ENCODE measurements around the gene GABPB2.

GABPB2 gene

DNA sequence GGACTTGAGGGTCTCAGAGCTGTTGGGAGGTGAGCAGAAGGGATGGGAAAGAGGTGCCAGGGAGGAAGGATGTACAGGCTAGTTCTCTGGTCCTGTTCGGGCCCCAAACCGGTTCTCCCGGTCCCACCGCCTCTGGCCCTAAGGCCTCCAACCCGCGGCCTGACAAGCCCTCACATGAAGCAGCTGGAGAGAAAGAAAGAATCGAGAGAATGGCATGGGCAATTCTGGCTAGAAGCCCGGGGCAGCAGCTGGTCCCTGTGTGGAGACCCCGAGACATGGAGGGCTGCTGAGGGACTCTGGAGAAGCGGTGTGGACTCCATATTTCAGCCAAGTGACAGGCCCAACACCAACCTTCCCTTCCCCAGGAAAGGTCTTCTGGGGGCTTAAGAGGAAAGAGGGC is 11.9 kb upstream of the GABPB2 start:
- 3% methylated on average over 10 of the region's 10 CpGs for WGBS (ENCODE audit: insufficient coverage)
- H3K36me3 ChIP-seq (ENCODE audit: control insufficient read depth in 4 of 4, insufficient read depth in 4 of 4, low read length in 3 of 4): peaks cover 7 to 32% (median 17%) of the 10 kb centered on the region in 4 experiments
- ChIA-PET POLR2A (interaction anchor here (0.6 to 3.6 kb wide), 6 partner anchors 9 to 98 kb away, joined by 3 to 19 read pairs (median 4); partner anchors contain the start of genes BNIPL, C1orf56, GABPB2 and MINDY1), CTCF (interaction anchor here (1.0 to 7.6 kb wide), 7 partner anchors 9 to 41 kb away, joined by 4 to 59 read pairs (median 7); partner anchors contain the start of genes C1orf56 and GABPB2)
- peak overlapping the region; percentile 66 to 98 (median 95) for H3K4me3 ChIP-seq (ENCODE audit: control insufficient read depth in 1 of 7, extremely low read depth in 1 of 7, insufficient read depth in 4 of 7, low read depth in 2 of 7, low read length in 6 of 7)
- no peak for DNase-seq
- peaks cover 18 to 60% (median 53%) of the 10 kb centered on the region in 4 experiments for H3K4me1 ChIP-seq (ENCODE audit: control extremely low read depth in 1 of 4, control insufficient read depth in 4 of 4, insufficient read depth in 4 of 4, low read length in 3 of 4)
- H3K9me3 ChIP-seq (ENCODE audit: control extremely low read depth in 1 of 5, control insufficient read depth in 4 of 5, insufficient read depth in 2 of 5, low read depth in 1 of 5, low read length in 4 of 5): no peaks in the 10 kb centered on the region
- peak overlapping the region; percentile 79 to 93 for H3K27ac ChIP-seq (ENCODE audit: insufficient read depth in 1 of 2, low read depth in 1 of 2, low read length in 2 of 2, poor library complexity in 1 of 2, severe bottlenecking in 2 of 2)
- H3K27me3 ChIP-seq (replicated peaks in 2 of 5; ENCODE audit: control insufficient read depth in 4 of 5, insufficient read depth in 5 of 5, low read length in 4 of 5): no peaks in the 10 kb centered on the region

DNA sequence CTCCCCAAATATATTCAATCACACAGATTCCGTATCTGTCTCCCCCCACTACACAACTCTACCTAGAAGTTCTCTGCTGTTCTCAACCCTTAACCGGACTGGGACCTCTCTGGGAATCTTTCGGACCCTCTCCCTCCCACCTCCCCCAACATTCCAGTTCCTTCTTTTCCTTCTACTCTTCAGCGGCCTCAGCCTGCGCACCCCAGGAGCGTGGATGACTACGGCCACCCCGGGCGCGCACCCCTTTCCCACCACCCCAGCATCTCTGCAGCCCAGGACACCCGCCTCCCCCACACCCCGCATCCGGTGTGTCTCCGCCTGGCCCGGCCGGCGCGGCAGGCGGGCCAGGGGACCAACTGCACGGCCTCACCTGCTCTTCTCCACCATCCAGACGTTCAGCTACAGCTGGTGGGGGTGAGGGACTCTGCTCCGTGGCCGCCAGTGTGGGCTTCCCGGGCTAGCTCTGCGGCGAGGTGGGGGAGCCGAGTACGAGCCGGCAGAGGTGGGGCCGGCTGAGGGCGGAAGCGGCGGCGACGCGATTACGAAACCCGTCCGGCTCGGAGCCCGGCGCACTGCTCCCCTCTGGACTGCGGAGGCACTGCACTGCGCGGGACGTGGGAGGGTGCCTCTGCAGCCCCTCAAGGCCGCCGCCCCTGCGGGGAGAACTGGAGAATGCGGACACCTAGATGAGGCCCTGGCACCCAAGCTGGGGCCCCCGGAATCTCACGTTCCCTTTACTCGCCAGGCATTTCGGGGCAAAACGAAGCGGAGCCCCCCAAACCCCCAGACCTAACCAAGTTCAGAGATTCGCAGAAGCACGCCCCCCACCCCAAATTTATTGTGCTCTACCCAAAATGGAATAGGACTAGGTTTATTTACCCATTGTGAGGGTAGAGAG is 11.2 kb upstream of the GABPB2 start, which contains the start of gene CDC42SE1:
Gene CDC42SE1, minus strand, starts transcription at position 514 of the 898 bp plus-strand sequence. CDS start 3,892 bp downstream, outside the sequence.
- peak within 1 kb of the TSS; percentile 66 to 98 (median 95) for H3K4me3 ChIP-seq (ENCODE audit: control insufficient read depth in 1 of 7, extremely low read depth in 1 of 7, insufficient read depth in 4 of 7, low read depth in 2 of 7, low read length in 6 of 7)
- ChIA-PET POLR2A (interaction anchor here (0.7 to 3.6 kb wide), 6 partner anchors 8 to 52 kb away, joined by 3 to 19 read pairs (median 4); partner anchors contain the start of genes BNIPL, C1orf56, GABPB2 and MINDY1), CTCF (interaction anchor here (0.8 to 7.6 kb wide), 10 partner anchors 8 to 101 kb away, joined by 3 to 59 read pairs (median 7); partner anchors contain the start of genes C1orf56, GABPB2 and MINDY1)
- peak within 1 kb of the TSS; percentile 79 to 93 for H3K27ac ChIP-seq (ENCODE audit: insufficient read depth in 1 of 2, low read depth in 1 of 2, low read length in 2 of 2, poor library complexity in 1 of 2, severe bottlenecking in 2 of 2)
- no peaks in the 10 kb centered on the region for H3K9me3 ChIP-seq (ENCODE audit: control extremely low read depth in 1 of 5, control insufficient read depth in 4 of 5, insufficient read depth in 2 of 5, low read depth in 1 of 5, low read length in 4 of 5)
- DNase-seq: peak; percentile 92 to 96 (median 94)
- no peaks in the 10 kb centered on the region for H3K27me3 ChIP-seq (replicated peaks in 2 of 5; ENCODE audit: control insufficient read depth in 4 of 5, insufficient read depth in 5 of 5, low read length in 4 of 5)
- peaks cover 18 to 60% (median 53%) of the 10 kb centered on the region in 4 experiments for H3K4me1 ChIP-seq (ENCODE audit: control extremely low read depth in 1 of 4, control insufficient read depth in 4 of 4, insufficient read depth in 4 of 4, low read length in 3 of 4)
- under 1% methylated on average over 44 of the region's 58 CpGs for WGBS (ENCODE audit: insufficient coverage)
- H3K36me3 ChIP-seq (ENCODE audit: control insufficient read depth in 4 of 4, insufficient read depth in 4 of 4, low read length in 3 of 4): peaks cover 3 to 27% (median 11%) of the 10 kb centered on the region in 4 experiments

DNA sequence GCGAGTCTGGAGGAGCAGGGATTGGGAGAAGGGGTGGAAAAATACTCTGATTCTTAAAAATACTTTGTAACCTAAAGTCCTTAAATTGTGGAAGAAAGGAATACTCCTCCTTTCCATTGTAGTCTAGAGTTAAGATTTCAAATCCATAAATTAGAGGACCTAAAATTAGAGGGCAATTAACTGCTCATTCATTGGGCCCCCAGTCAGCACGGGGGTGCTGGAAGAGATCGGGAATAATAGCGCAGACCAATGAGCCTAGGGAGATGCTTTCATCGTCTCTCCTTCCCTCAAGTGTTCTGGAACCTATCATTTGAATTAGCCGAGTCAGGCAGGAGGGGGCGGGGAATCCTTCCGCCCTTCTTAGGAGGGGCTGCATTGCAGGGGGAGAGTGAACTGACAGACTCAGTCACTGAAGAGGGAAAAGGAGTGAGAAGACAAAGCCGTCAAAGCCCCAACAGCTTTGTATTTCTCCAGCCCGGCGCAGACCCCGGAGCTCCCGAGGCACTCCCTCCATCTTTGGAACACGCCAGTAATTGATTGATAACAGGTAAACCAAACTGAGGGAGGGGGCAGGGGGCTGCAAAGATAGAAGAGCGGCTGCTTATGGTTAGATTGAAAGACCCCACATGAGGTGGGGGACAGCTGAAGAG is 10.4 kb upstream of the GABPB2 start, which contains the start of gene MLLT11:
Gene MLLT11, plus strand, starts transcription at position 391 of the 650 bp plus-strand sequence. CDS start 6,828 bp downstream, outside the sequence.
- H3K4me1 ChIP-seq (ENCODE audit: control extremely low read depth in 1 of 4, control insufficient read depth in 4 of 4, insufficient read depth in 4 of 4, low read length in 3 of 4): peaks cover 18 to 64% (median 51%) of the 10 kb centered on the region in 4 experiments
- ChIA-PET POLR2A (interaction anchor here (0.6 to 3.6 kb wide), 4 partner anchors 9 to 26 kb away, joined by 3 to 19 read pairs (median 4); partner anchors contain the start of gene GABPB2), CTCF (interaction anchor here (0.8 to 7.6 kb wide), 13 partner anchors 9 to 100 kb away, joined by 3 to 59 read pairs (median 4); partner anchors contain the start of genes C1orf56, GABPB2 and MINDY1)
- WGBS (ENCODE audit: insufficient coverage): 0% methylated on average over 12 of the region's 15 CpGs
- no peaks in the 10 kb centered on the region for H3K9me3 ChIP-seq (ENCODE audit: control extremely low read depth in 1 of 5, control insufficient read depth in 4 of 5, insufficient read depth in 2 of 5, low read depth in 1 of 5, low read length in 4 of 5)
- peaks cover 0 to 19% (median 4%) of the 10 kb centered on the region in 4 experiments for H3K36me3 ChIP-seq (ENCODE audit: control insufficient read depth in 4 of 4, insufficient read depth in 4 of 4, low read length in 3 of 4)
- H3K27me3 ChIP-seq (replicated peaks in 2 of 5; ENCODE audit: control insufficient read depth in 4 of 5, insufficient read depth in 5 of 5, low read length in 4 of 5): no peaks in the 10 kb centered on the region
- peak; percentile 55 to 71 (median 68) for DNase-seq
- peak within 1 kb of the TSS; percentile 66 to 98 (median 95) for H3K4me3 ChIP-seq (ENCODE audit: control insufficient read depth in 1 of 7, extremely low read depth in 1 of 7, insufficient read depth in 4 of 7, low read depth in 2 of 7, low read length in 6 of 7)
- peak within 1 kb of the TSS; percentile 79 to 93 for H3K27ac ChIP-seq (ENCODE audit: insufficient read depth in 1 of 2, low read depth in 1 of 2, low read length in 2 of 2, poor library complexity in 1 of 2, severe bottlenecking in 2 of 2)

DNA sequence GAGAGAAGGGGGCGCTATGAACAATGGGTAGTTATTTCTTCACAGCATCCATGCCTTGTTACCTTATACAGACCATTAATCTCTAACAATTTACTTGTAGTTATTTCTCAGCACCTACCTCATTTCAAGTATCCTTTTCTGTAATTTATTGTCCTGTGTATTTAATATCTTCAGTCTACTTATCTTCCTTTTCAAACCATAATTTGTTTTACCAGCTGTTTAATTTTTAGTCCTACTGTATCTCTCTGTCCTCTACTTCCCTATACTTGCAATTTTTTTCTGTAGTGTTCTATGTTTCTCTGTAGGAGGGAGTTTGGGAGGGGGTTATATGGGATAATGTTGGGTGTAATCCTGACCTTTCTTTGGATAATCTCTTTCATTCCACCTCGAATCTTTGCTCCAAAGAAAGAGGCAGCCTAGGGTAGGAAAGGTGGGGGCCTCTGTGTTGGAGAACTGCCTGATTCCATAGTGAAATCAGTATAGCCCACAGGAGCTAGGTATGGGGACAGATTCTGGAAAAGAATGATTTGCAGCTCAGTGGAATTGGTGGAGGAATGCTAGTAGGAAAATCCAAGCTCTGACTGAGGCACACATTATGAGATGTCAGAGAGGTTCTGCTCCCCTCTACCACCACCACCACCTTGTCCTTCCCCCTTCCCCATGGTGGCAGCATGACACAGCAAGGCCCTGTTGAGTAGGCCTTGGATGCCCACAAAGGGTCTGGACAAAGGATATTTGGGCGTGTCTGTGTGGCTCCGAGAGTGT is 9.7 kb upstream of the GABPB2 start:
- Histone ChIP-seq H3K36me3 (ENCODE audit: control insufficient read depth in 4 of 4, insufficient read depth in 4 of 4, low read length in 3 of 4) (peaks cover 0 to 13% (median 0%) of the 10 kb centered on the region in 4 experiments), H3K4me1 (ENCODE audit: control extremely low read depth in 1 of 4, control insufficient read depth in 4 of 4, insufficient read depth in 4 of 4, low read length in 3 of 4) (peaks cover 18 to 62% (median 44%) of the 10 kb centered on the region in 4 experiments), H3K4me3 (ENCODE audit: control insufficient read depth in 1 of 7, extremely low read depth in 1 of 7, insufficient read depth in 4 of 7, low read depth in 2 of 7, low read length in 6 of 7) (peak overlapping the region; percentile 62 to 98 (median 95)), H3K27me3 (replicated peaks in 2 of 5; ENCODE audit: control insufficient read depth in 4 of 5, insufficient read depth in 5 of 5, low read length in 4 of 5) (no peaks in the 10 kb centered on the region), H3K27ac (ENCODE audit: insufficient read depth in 1 of 2, low read depth in 1 of 2, low read length in 2 of 2, poor library complexity in 1 of 2, severe bottlenecking in 2 of 2) (peak overlapping the region in 1 of 2 experiments; percentile 93), H3K9me3 (ENCODE audit: control extremely low read depth in 1 of 5, control insufficient read depth in 4 of 5, insufficient read depth in 2 of 5, low read depth in 1 of 5, low read length in 4 of 5) (no peaks in the 10 kb centered on the region)
- no peak for DNase-seq
- ChIA-PET CTCF (interaction anchor here (0.6 to 7.6 kb wide), 14 partner anchors 8 to 97 kb away, joined by 3 to 59 read pairs (median 4); partner anchors contain the start of genes C1orf56, GABPB2 and MINDY1), POLR2A (interaction anchor here (0.6 to 3.6 kb wide), 3 partner anchors 10 to 809 kb away, joined by 3 to 19 read pairs (median 3); partner anchors contain the start of gene GABPB2)
- WGBS (ENCODE audit: insufficient coverage): 100% methylated on average over 1 of the region's 4 CpGs

DNA sequence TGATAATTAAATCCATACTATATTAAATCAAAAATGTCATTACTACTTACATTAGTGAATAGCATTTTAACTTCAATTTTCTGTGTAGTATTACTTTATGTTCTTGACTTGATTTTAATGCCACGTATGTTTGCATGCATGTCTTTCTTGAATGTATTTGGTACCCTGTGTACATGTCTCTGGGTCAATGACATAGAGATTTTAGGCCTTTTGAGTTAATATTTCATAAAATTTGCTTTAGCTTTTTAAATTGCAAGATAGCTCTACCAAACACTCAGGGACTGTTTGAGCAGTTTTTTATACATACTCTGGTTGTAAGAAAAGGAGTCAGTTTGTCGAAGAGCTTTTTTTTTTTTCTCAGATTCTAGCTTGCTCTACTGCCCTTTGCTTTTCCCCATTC is 8.9 kb upstream of the GABPB2 start:
- ChIA-PET CTCF (interaction anchor here (0.6 to 7.6 kb wide), 13 partner anchors 9 to 415 kb away, joined by 3 to 59 read pairs (median 4); partner anchors contain the start of genes C1orf56, GABPB2 and MINDY1), POLR2A (interaction anchor here (3.6 kb wide), 1 partner anchor 9 kb away, joined by 19 read pairs; the partner anchor contains the start of gene GABPB2)
- DNase-seq: no peak
- Histone ChIP-seq H3K27ac (ENCODE audit: insufficient read depth in 1 of 2, low read depth in 1 of 2, low read length in 2 of 2, poor library complexity in 1 of 2, severe bottlenecking in 2 of 2) (peak overlapping the region in 1 of 2 experiments; percentile 14), H3K9me3 (ENCODE audit: control extremely low read depth in 1 of 5, control insufficient read depth in 4 of 5, insufficient read depth in 2 of 5, low read depth in 1 of 5, low read length in 4 of 5) (no peaks in the 10 kb centered on the region), H3K4me1 (ENCODE audit: control extremely low read depth in 1 of 4, control insufficient read depth in 4 of 4, insufficient read depth in 4 of 4, low read length in 3 of 4) (peaks cover 10 to 53% (median 36%) of the 10 kb centered on the region in 4 experiments), H3K27me3 (replicated peaks in 2 of 5; ENCODE audit: control insufficient read depth in 4 of 5, insufficient read depth in 5 of 5, low read length in 4 of 5) (no peaks in the 10 kb centered on the region), H3K36me3 (ENCODE audit: control insufficient read depth in 4 of 4, insufficient read depth in 4 of 4, low read length in 3 of 4) (peaks cover 0 to 8% (median 2%) of the 10 kb centered on the region in 4 experiments), H3K4me3 (ENCODE audit: control insufficient read depth in 1 of 7, extremely low read depth in 1 of 7, insufficient read depth in 4 of 7, low read depth in 2 of 7, low read length in 6 of 7) (peak overlapping the region in 1 of 7 experiments; percentile 98)
- 100% methylated on average over 1 of the region's 2 CpGs for WGBS (ENCODE audit: insufficient coverage)

Measured in common myeloid progenitor, CD34-positive (primary cell).